HepG2 (cell line): Measurements from ENCODE around the gene MAPKAPK3. TPM values are rescaled to one million over a fixed set of nuclear protein-coding genes. Genes with fewer than 3 reads are reported as not detected.

ENCODE experiments used
- ARNT ChIP-seq: fragments of 450-650 bp; IDR thresholded peaks from 2 replicates; pipeline ENCODE4 v1.6.1; 2017
- ATF4 ChIP-seq, 2 experiments: fragments of 450-650 bp in 1 of 2; sonication (generic) in 1 of 2; formaldehyde crosslinking; IDR thresholded peaks; 2 replicates each; pipeline versions ENCODE4 v1.5.0 to v1.8.0; 2020 to 2022; ENCODE audit warnings: mild to moderate bottlenecking in 1 of 2, missing genetic modification reagents in 1 of 2
- ATF6 ChIP-seq: sonication (generic); formaldehyde crosslinking; conservative IDR thresholded peaks from 2 replicates; pipeline ENCODE4 v1.4.0; 2020; ENCODE audit warnings: missing genetic modification reagents
- CBX1 ChIP-seq: IDR thresholded peaks from one replicate; pipeline ENCODE4 v1.6.1; 2016; ENCODE audit warnings: antibody characterized with exemption, low read depth
- CC2D1A ChIP-seq: sonication (generic); formaldehyde crosslinking; IDR thresholded peaks from 2 replicates; pipeline ENCODE4 v1.8.1; 2023; ENCODE audit warnings: mild to moderate bottlenecking, missing genetic modification reagents
- CREM ChIP-seq, 2 experiments: sonication (generic) in 1 of 2; formaldehyde crosslinking in 1 of 2; IDR thresholded peaks; 2 replicates each; pipeline versions ENCODE4 v1.4.0 to v1.6.1; 2016 to 2020; ENCODE audit warnings: antibody characterized with exemption in 1 of 2, mild to moderate bottlenecking in 1 of 2, missing genetic modification reagents in 1 of 2
- FOXK1 ChIP-seq: sonication (generic); formaldehyde crosslinking; IDR thresholded peaks from 2 replicates; pipeline ENCODE4 v1.4.0; 2020; ENCODE audit warnings: low read depth, missing genetic modification reagents, borderline replicate concordance
- GLMP ChIP-seq: sonication (generic); formaldehyde crosslinking; IDR thresholded peaks from 2 replicates; pipeline ENCODE4 v1.9.0; 2021; ENCODE audit warnings: missing genetic modification reagents, mild to moderate bottlenecking, borderline replicate concordance
- IRF9 ChIP-seq: sonication (generic); formaldehyde crosslinking; IDR thresholded peaks from 2 replicates; pipeline ENCODE4 v1.8.0; 2022; ENCODE audit warnings: missing genetic modification reagents, mild to moderate bottlenecking, borderline replicate concordance
- KLF12 ChIP-seq: sonication (generic); formaldehyde crosslinking; IDR thresholded peaks from 2 replicates; pipeline ENCODE4 v1.4.0; 2020; ENCODE audit warnings: missing genetic modification reagents, borderline replicate concordance
- MBNL3 ChIP-seq: fragments of 250-450 bp; sonication (Bioruptor Pico); conservative IDR thresholded peaks from 2 replicates; pipeline ENCODE4 v1.8.0; 2022; ENCODE audit warnings: mild to moderate bottlenecking, inconsistent platforms
- POGK ChIP-seq: sonication (generic); formaldehyde crosslinking; conservative IDR thresholded peaks from 2 replicates; pipeline ENCODE4 v1.8.0; 2022; ENCODE audit warnings: mild to moderate bottlenecking, moderate library complexity, missing genetic modification reagents
- POLR2AphosphoS2 ChIP-seq: IDR thresholded peaks from 2 replicates; pipeline ENCODE4 v1.6.1; 2011; ENCODE audit warnings: low read depth, low read length, improper control_type of control experiment
- REPIN1 ChIP-seq: sonication (generic); formaldehyde crosslinking; IDR thresholded peaks from 2 replicates; pipeline ENCODE4 v1.8.0; 2022; ENCODE audit warnings: missing genetic modification reagents, low read depth, mild to moderate bottlenecking, borderline replicate concordance
- SKIL ChIP-seq: sonication (generic); formaldehyde crosslinking; IDR thresholded peaks from 2 replicates; pipeline ENCODE4 v1.8.0; 2022; ENCODE audit warnings: missing genetic modification reagents, mild to moderate bottlenecking, moderate library complexity, borderline replicate concordance
- TAF1 ChIP-seq: sonication (generic); formaldehyde crosslinking; IDR thresholded peaks from 2 replicates; pipeline ENCODE4 v1.4.0; 2020; ENCODE audit warnings: missing genetic modification reagents
- ZBTB1 ChIP-seq: sonication (generic); formaldehyde crosslinking; IDR thresholded peaks from 2 replicates; pipeline ENCODE4 v1.4.0; 2020; ENCODE audit warnings: missing genetic modification reagents, borderline replicate concordance
- ZFP82 ChIP-seq: sonication (generic); formaldehyde crosslinking; IDR thresholded peaks from 2 replicates; pipeline ENCODE4 v1.5.1; 2020; ENCODE audit warnings: mild to moderate bottlenecking, missing genetic modification reagents, borderline replicate concordance
- ZNF260 ChIP-seq: sonication (generic); formaldehyde crosslinking; IDR thresholded peaks from 2 replicates; pipeline ENCODE4 v1.4.0; 2020; ENCODE audit warnings: missing genetic modification reagents, low read depth, mild to moderate bottlenecking, borderline replicate concordance
- polyA plus RNA-seq, 8 experiments: library from polyadenylated mRNA; depleted of rRNA in 3 of 8; stranded (reverse) in 7 of 8; unstranded in 1 of 8; fragments of >200 nt; fragmentation: Illumina TruSeq in 4 of 8; extraction: Trizol in 4 of 8; gene quantifications; 2 replicates each; pipeline versions ENCODE4 v1.2.1 to v1.2.3, GENCODE V29; 2011 to 2016; ENCODE audit warnings: low read depth in 4 of 8, missing spikeins in 1 of 8, mixed read lengths in 1 of 8; ENCODE audit not compliant: insufficient read depth in 1 of 8
- total RNA-seq, 5 experiments: library from RNA; depleted of rRNA; stranded (reverse); fragments of >200 nt; fragmentation: Illumina TruSeq; extraction: Trizol; gene quantifications; 2 replicates each; pipeline ENCODE4 v1.2.3, GENCODE V29; 2016; ENCODE audit warnings: low read depth in 1 of 5

MAPKAPK3 gene
- total and polyA plus RNA-seq, 2 of the 13 experiments (the other 11 are each of a cell fraction or from before 2014, with no cell fraction given): 39.9 to 41.2 TPM

- no peak for TF ChIP-seq GLMP
- peak; percentile 37 for TF ChIP-seq CBX1
- TF ChIP-seq CREM (IDR thresholded peaks at IDR 0.05): peak; percentile 64
- TF ChIP-seq CREM (CRISPR knock-in tag; IDR thresholded peaks at IDR 0.05): no peak
- TF ChIP-seq ZNF260 (CRISPR knock-in tag): no peak
- peak; percentile 60; the same call in 1 of the 2 replicates for TF ChIP-seq FOXK1 (CRISPR knock-in tag)
- TF ChIP-seq ZFP82 (CRISPR knock-in tag): peak; percentile 93
- no peak for TF ChIP-seq MBNL3 (CRISPR knock-in tag)
- no peak for TF ChIP-seq IRF9 (CRISPR knock-in tag)
- peak; percentile 52; the same call in 1 of the 2 replicates for TF ChIP-seq ATF6 (CRISPR knock-in tag)
- TF ChIP-seq POGK (CRISPR knock-in tag): peak; percentile 92
- TF ChIP-seq CC2D1A (CRISPR knock-in tag): no peak
- no peak for TF ChIP-seq ZBTB1 (CRISPR knock-in tag)
- TF ChIP-seq KLF12 (CRISPR knock-in tag): peak; percentile 78; the same call in 1 of the 2 replicates
- TF ChIP-seq ARNT: no peak
- TF ChIP-seq POLR2AphosphoS2: no peak
- TF ChIP-seq ATF4 (CRISPR knock-in tag; IDR thresholded peaks at IDR 0.05): peak in 1 of 2 experiments; percentile 71; a peak in 2 of 4 replicates
- peak; percentile 30; the same call in 1 of the 2 replicates for TF ChIP-seq REPIN1
- peak; percentile 47; the same call in 1 of the 2 replicates for TF ChIP-seq TAF1 (CRISPR knock-in tag)
- TF ChIP-seq SKIL: peak; percentile 93
Measured at GRCh38 chr3:50600841-50601591, 15.9 kb upstream of the MAPKAPK3 start (continued).
